GM18951 (cell line): ENCODE measurements around the gene CARD8.
A peak's percentile ranks its signal among the peaks of the same experiment; 100 is the strongest.

Experiments used
- POLR2A ChIP-seq: IDR thresholded peaks from 4 replicates; pipeline ENCODE4 v1.6.1; 2011; ENCODE audit warnings: mild to moderate bottlenecking; ENCODE audit not compliant: insufficient read length, insufficient read depth; ENCODE audit errors: extremely low read depth
- in situ Hi-C: fragments of 300-500 bp; cut with MboI; formaldehyde crosslinking; loops from one replicate; pipeline ENCODE4 v1.12.0; 2022; ENCODE audit warnings: low sequenced_read_pairs, mixed read lengths, inconsistent platforms; ENCODE audit not compliant: unreplicated experiment

Gene CARD8

DNA sequence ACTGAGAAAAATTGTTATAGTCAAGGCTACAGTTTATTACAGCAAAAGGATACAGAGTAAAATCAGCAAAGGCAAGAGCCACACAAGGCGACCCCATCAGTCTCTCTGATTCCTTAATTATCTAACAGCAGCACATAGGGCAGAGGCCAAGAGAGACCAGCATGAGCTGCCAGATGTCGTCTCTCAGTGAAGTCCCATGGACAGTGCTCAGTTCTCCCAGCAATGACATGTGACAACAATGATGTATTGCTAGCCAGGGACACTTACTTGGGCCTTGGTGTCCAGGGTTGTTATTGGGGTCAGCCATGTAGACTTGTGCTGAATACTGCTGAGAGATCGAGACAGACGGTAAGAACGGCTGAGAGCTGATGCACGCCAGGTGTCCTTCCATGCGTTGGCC, 63.0 kb downstream of the CARD8 start:
- in situ Hi-C loops = no loop called here
- no peak for TF ChIP-seq POLR2A

DNA sequence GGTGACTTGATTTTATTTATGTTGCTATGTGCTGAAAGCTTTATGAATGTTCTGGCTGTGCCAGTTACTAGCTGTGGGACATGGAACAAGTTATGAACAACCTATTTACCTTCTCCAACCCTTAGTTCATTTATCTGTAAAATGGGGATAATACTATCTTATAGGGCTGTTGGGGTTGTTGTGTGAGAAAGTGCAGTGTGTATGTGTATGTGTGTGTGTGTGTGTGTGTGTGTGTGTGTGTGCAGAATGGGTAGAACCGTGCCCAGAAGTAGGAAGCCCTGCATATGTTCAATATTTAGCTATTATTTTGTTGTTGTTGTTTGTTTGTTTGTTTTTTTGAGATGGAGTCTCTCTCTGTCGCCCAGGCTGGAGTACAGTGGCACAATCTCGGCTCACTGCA, 64.8 kb downstream of the CARD8 start:
- no peak for TF ChIP-seq POLR2A
- in situ Hi-C loops = no loop called here

GRCh38 chr19:48190288-48190884, 65.3 kb downstream of the CARD8 start:
- TF ChIP-seq POLR2A = no peak
- in situ Hi-C loops = no loop called here

DNA sequence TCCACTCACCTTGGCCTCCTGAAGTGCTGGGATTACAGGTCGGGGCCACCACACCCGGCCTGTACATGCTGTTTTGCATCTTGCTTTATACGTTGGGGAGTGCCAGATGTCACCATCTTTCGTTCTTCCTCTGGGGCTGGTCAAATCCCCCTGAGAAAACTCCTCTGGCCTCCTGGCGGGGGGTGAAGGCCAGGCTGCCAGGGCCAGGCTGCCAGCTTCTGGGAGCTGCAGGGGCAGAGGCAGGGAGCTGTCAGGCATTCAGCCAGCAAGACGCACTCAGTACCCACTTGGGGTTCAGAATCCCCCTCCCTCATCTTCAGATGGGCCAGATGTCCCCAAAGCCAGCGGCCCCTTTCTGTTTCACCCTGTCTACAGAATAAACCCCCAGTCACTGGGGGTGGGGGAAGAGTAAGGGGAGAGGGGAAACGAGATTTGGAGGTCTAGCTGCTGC, 69.1 kb downstream of the CARD8 start:
- TF ChIP-seq POLR2A = peak; percentile 35
- in situ Hi-C loops = no loop called here

DNA sequence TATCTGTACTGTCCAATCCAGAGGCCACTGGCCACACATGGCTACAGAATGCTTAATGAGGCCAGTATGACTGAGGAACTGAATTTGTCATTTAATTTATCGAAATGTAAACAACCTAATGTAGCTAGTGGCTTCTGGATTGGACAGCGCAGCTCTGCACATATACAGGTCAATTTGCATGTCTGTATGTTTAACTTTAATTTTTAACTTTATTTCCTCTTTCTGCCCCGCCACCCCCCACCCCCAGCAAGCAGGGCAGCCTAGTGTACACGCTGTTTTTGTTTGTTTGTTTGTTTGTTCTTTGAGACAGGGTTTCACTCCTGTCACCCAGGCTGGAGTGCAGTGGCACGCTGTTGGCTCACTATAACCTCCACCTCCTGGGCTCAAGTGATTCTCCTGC, 69.7 kb downstream of the CARD8 start:
- in situ Hi-C loops = no loop called here
- TF ChIP-seq POLR2A = no peak

DNA sequence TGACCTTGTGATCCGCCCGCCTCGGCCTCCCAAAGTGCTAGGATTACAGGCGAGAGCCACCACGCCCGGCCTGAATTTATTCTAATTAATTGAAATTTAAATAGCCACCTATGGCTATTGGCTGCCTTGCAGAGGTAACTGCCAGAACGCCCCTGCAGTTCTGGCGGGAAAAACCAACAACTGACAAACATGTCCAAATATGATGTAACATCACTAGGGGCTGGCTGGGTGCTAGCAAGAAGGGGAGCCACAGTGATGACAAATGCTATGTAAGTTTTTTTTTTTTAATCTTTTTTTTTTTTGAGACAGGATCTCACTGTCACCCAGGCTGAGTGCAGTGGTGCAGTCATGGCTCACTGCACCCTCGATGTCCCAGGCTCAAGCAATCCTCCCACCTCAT, 72.4 kb downstream of the CARD8 start:
- in situ Hi-C loops = no loop called here
- TF ChIP-seq POLR2A = no peak

GRCh38 chr19:48182434-48182833, 73.3 kb downstream of the CARD8 start:
- in situ Hi-C loops = no loop called here
- TF ChIP-seq POLR2A = no peak

GRCh38 chr19:48181505-48181904, 74.2 kb downstream of the CARD8 start:
- TF ChIP-seq POLR2A = no peak
- in situ Hi-C loops = no loop called here

GRCh38 chr19:48176226-48176625, 79.5 kb downstream of the CARD8 start:
- in situ Hi-C loops = no loop called here
- no peak for TF ChIP-seq POLR2A

DNA sequence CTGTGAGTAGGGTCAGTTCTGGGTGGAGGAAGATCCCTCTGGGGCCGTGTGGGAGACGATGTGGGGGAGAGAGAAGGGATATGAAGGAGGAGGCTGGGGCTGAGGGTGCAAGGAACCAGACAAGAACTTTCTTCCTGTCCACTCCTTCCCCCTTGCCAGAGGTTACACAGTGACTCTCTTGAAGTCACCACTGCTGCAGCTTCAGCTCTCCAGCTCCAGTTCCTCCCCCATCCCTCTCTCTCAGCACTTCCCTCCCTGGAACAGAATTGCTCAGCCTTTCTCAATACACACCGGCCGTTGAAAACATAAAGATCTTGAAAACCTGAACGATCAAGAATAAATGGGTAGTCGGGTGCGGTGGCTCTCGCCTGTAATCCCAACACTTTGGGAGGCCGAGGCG, 80.1 kb downstream of the CARD8 start:
- in situ Hi-C loops = no loop called here
- TF ChIP-seq POLR2A = no peak

- TF ChIP-seq POLR2A = no peak
- in situ Hi-C loops = no loop called here
These were observed 81.2 kb downstream of the CARD8 start for GRCh38 chr19:48174445-48175030.

DNA sequence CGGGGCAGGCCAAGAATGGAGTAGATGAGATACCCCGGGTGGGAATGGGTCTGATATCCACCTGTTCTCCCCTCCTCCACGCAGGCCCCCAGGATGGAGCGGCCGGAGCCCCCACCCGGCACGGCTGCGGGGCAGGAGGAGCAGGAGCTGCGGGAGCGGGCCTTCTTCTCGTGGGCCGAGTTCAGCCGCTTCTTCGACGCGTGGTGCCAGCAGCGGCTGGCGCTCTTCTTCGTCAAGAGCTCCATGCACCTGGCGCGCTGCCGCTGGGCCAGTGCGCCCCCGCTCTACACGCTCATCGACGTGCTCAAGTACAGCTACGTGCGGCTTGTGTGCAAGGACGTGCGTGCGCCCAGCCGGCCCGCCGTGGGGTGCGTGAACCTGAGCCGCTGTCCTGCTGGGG, 84.0 kb downstream of the CARD8 start:
- in situ Hi-C loops = no loop called here
- TF ChIP-seq POLR2A = no peak

DNA sequence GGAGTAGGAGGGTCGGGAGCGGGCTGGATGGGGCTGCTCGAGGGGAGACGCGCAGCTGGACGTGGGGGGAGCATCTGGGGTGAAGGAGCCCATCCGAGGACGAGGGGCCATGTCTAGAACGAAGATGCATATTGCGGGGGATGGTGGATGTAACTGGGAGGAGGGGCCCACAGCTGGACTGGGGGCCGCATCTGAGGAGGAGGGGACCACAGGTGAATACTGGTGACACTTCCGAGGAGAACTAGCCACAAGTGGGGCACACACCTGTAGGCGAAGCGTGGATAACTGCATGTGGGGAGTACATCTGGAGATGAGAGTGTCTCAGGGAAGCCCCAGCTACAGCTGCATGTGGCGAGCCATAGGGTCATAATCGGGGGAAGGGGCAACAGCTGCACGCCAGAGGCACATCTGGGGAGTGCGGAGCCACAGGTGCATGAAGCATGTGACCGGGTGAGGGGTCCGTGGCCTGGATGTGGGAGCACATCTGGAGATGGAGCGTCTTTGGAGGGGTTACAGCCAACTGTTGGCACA, 84.8 kb downstream of the CARD8 start:
- in situ Hi-C loops = no loop called here
- TF ChIP-seq POLR2A = no peak
